Activated CD4-positive, CD25-positive, alpha-beta regulatory T cell treated with anti-CD3 and anti-CD28 coated beads, Interleukin-2, amount 50 U/mL, for 24 hours (primary cell): Measurements from ENCODE around the gene CREB5.
A peak's percentile ranks its signal among the peaks of the same experiment; 100 is the strongest.
"Not testable (repeated sequence)": the region's sequence is repeated elsewhere in the genome, so short reads cannot be mapped to it uniquely, and the experiment has no call there.

Experiments
- ATAC-seq, 2 donors: fragments of 150-1000 bp; cut with Tn5 transposase; one replicate each; pipeline ENCODE4 v1.10.0; 2021; ENCODE audit warnings: mild to moderate bottlenecking in 1 of 2, moderate library complexity in 1 of 2

CREB5 gene

GRCh38 chr7:28758186-28758585 lies 345.9 kb downstream of the CREB5 start:
- peak in 1 of 2 donors; percentile 17 for ATAC-seq

- no peak for ATAC-seq
Observed at GRCh38 chr7:28759475-28759971, 347.2 kb downstream of the CREB5 start.

GRCh38 chr7:28761505-28761904 lies 349.2 kb downstream of the CREB5 start:
- ATAC-seq, result no peak

DNA sequence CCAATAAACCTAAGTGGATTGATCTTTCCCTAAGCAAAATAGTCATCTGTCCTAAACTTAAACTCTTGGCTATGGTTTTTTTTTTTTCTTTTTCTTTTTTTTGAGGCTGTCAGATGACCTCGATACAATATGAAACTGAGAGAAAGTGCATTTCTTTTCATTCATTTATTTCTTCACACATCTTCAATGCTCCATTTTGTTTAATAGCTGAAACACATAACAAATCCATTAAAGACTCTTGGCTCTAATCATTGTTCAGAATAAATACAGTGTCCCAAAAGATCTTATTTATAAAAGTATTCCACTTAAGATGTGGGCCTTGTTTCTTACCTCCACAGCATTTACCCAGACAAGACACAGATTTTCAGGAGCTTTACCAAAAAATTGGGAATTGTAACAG lies 350.3 kb downstream of the CREB5 start:
- no peak for ATAC-seq

GRCh38 chr7:28766359-28766758 lies 354.0 kb downstream of the CREB5 start:
- no peak for ATAC-seq

GRCh38 chr7:28767356-28767755 lies 355.0 kb downstream of the CREB5 start:
- no peak for ATAC-seq

GRCh38 chr7:28768577-28769147 lies 356.3 kb downstream of the CREB5 start:
- ATAC-seq, result no peak

GRCh38 chr7:28771906-28772622 lies 359.7 kb downstream of the CREB5 start:
- no peak for ATAC-seq

GRCh38 chr7:28773423-28774145 lies 361.3 kb downstream of the CREB5 start:
- no peak for ATAC-seq

- no peak for ATAC-seq
Observed at GRCh38 chr7:28774261-28774988, 362.1 kb downstream of the CREB5 start.

- ATAC-seq, result no peak
Observed at GRCh38 chr7:28776463-28777157, 364.3 kb downstream of the CREB5 start.

GRCh38 chr7:28778786-28779185 lies 366.5 kb downstream of the CREB5 start:
- ATAC-seq, result no peak

DNA sequence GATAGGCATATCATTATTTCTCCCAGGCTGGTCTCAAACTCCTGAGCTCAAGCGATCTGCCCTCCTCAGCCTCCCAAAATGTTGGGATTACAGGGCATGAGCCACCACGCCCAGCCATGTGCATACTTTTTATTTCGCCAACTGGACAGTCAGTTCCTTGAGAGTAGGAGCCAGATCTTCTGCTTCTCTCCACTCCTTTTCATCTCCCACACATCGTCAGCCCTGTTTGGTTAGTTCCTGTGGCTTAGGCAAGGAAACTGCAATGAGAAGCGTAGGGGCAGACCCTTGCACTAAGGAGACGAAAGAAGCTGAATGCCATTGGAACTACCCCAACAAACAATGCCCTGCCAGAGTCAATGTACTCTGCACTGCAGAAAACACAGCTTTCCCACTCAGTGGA lies 367.6 kb downstream of the CREB5 start:
- ATAC-seq, result no peak

DNA sequence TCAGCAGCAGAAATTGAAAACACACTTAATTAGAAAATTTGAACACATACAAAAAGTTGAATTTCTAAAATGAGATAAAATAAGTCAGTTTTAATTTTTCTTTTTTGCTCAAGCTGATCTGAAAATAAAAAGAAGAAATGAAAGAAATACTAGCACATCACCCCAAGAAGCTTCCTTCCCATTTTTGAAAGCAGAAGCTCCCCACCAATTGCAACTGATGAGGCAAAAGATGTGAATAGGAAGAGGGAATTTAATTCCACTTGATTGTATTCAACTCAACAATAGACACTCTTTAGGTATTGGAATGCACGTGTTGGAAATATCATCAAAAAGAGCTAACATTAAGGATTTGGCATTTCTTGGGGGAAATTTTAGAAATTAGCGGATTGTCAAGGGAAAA lies 370.0 kb downstream of the CREB5 start:
- ATAC-seq, result no peak

- ATAC-seq, result no peak
Observed at GRCh38 chr7:28784171-28784902, 372.0 kb downstream of the CREB5 start.

- no peak for ATAC-seq
Observed at GRCh38 chr7:28785041-28785995, 373.0 kb downstream of the CREB5 start.

- not testable (repeated sequence) for ATAC-seq
Observed at GRCh38 chr7:28786156-28786555, 373.8 kb downstream of the CREB5 start.

GRCh38 chr7:28787106-28787505 lies 374.8 kb downstream of the CREB5 start:
- no peak for ATAC-seq

DNA sequence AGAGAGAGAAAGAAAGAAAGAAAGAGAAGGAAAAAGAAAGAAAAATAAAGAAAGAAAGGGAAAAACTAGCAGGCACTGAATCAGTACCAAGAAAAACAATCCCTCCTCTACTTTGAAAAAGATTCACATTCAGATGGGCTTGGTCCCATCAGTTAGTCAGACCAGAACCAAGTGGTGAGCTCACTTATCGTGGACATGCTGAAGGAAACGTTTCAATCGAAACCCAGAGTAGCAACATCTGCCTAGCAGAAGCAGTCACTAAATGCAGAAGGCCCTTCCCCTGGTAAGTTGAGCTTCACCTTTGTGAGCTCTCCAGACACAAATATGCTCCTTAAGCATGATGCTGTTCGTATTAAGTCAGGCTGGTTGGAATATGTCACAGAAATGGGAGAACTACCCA lies 378.1 kb downstream of the CREB5 start:
- no peak for ATAC-seq

GRCh38 chr7:28792858-28793257 lies 380.5 kb downstream of the CREB5 start:
- no peak for ATAC-seq
